ENCODE data around the gene RECK. TPM values are rescaled to one million over a fixed set of nuclear protein-coding genes. Genes with fewer than 3 reads are reported as not detected.

Gene RECK
- polyA plus RNA-seq, 1 experiment, result 112 TPM

DNA sequence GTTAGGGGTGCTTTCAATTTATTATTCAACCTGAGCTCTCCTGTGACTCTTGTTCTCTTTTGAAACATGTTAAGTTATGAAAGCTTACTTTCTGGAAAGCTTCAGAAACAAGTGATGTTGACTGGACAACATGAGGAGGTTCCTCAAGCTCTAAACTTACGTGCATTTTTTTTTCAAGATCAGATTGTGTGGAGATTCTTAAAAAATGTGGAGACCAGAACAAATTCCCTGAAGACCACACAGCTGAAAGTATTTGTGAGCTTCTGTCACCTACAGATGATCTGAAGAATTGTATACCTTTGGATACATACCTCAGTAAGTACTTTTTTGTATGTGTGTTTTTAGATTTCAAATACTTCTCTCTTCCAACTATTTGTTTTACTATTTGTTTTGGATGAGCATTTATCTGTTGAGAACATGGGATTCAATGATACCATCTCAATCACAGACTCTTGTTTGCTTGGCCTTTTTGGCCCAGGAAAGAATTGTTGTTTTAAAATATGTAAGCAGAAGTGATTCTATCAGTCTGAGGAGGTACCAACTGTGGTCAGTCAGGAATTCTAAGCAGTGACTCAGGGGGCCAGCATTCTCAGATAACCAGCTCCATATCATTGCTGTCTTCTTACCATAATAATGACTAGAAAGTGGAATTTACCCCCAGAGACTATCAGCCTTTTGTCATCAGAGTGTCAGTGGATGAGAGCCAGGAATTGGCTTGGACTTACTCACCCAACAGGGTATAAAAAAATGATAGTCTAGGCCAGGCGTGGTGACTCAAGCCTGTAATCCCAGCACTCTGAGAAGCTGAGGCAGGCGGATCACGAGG, 65.4 kb downstream of the RECK start:
- Histone ChIP-seq H3K27ac (ENCODE audit: low read depth, low read length) (peak overlapping the region; percentile 86), H3K4me3 (ENCODE audit: low read depth, low read length) (no peak overlapping the region), H3K27me3 (ENCODE audit: control insufficient read depth, insufficient read depth, low read length) (no peaks in the 10 kb centered on the region), H3K9me3 (ENCODE audit: control insufficient read depth, insufficient read depth, low read length) (no peaks in the 10 kb centered on the region)
- TF ChIP-seq, protein P1, sequence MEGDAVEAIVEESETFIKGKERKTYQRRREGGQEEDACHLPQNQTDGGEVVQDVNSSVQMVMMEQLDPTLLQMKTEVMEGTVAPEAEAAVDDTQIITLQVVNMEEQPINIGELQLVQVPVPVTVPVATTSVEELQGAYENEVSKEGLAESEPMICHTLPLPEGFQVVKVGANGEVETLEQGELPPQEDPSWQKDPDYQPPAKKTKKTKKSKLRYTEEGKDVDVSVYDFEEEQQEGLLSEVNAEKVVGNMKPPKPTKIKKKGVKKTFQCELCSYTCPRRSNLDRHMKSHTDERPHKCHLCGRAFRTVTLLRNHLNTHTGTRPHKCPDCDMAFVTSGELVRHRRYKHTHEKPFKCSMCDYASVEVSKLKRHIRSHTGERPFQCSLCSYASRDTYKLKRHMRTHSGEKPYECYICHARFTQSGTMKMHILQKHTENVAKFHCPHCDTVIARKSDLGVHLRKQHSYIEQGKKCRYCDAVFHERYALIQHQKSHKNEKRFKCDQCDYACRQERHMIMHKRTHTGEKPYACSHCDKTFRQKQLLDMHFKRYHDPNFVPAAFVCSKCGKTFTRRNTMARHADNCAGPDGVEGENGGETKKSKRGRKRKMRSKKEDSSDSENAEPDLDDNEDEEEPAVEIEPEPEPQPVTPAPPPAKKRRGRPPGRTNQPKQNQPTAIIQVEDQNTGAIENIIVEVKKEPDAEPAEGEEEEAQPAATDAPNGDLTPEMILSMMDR (IDR thresholded peaks at IDR 0.05; ENCODE audit: low read depth, low read length), result no peak
- POLR2A ChIA-PET, result interaction anchor here (0.6 to 2.8 kb wide), 17 partner anchors 10 to 234 kb away, joined by 3 to 18 read pairs (median 6); partner anchors contain the start of genes CLTA, GLIPR2, HRCT1 and RECK
- CTCF ChIA-PET, result interaction anchor here (0.6 to 2.0 kb wide), 16 partner anchors 9 to 277 kb away, joined by 3 to 11 read pairs (median 4); partner anchors contain the start of genes CLTA and GLIPR2
- peak; percentile 97 for DNase-seq (ENCODE audit: low read depth, low spot score)

DNA sequence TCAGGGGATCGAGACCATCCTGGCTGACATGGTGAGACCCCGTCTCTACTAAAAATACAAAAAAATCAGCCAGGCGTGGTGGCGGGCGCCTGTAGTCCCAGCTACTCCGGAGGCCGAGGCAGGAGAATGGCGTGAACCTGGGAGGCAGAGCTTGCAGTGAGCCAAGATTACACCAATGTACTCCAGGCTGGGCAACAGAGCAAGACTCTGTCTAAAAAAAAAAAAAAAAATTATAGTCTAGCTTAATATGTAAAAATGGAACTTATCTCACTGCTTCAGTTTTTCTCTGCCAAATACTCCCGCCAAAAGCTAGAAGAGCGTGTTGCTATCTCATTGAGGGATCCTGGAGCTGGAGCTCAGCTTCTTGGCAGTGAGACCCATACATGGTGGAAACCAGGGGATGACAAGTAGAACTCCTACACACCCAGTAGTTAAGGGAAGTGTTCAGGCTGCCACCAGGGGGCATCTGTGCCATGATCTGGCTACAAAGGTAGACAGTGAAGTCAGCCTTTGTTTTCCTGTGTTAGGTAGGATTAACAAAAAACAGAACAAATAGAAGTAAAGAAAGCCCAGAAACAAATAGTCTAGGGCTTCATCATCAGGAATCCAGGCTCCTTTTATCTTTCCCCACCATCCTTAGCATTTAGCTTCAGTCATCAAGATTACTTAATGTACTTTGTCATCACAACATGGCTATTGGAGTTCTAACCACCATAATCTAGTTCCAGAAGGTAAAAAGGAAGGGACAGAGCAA, 66.2 kb downstream of the RECK start:
- no peak overlapping the region for H3K4me3 ChIP-seq (ENCODE audit: low read depth, low read length)
- TF ChIP-seq, protein P1 (IDR thresholded peaks at IDR 0.05; ENCODE audit: low read depth, low read length), result peak; percentile 65
- DNase-seq (ENCODE audit: low read depth, low spot score), result no peak
- H3K9me3 ChIP-seq (ENCODE audit: control insufficient read depth, insufficient read depth, low read length), result no peaks in the 10 kb centered on the region
- ChIA-PET CTCF (interaction anchor here (0.7 to 2.0 kb wide), 21 partner anchors 11 to 312 kb away, joined by 3 to 11 read pairs (median 4); partner anchors contain the start of genes CLTA and GLIPR2), POLR2A (interaction anchor here (1.2 to 2.8 kb wide), 11 partner anchors 11 to 197 kb away, joined by 3 to 18 read pairs (median 6); partner anchors contain the start of genes CLTA, GLIPR2, HRCT1 and RECK)
- peak overlapping the region; percentile 86 for H3K27ac ChIP-seq (ENCODE audit: low read depth, low read length)
- no peaks in the 10 kb centered on the region for H3K27me3 ChIP-seq (ENCODE audit: control insufficient read depth, insufficient read depth, low read length)

DNA sequence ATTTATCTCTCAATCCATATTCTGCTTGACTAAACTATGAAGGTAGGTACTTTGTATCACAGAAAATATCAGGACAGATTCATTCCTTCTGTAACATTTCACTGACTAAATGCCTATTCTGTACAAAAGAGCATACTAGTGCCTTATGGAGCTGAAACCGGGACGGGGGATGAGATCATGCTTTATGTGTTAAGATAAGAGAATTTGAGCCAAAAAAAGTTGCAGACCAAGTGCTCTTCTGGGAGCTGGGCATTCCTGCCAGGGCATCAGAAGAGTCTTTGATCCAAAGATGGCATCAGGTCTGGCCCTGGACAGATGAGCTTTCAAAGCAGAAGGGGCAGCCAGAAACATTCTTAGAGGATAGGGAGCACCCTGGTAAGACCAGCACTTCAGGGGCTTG, 72.4 kb downstream of the RECK start:
- TF ChIP-seq, protein P1 (IDR thresholded peaks at IDR 0.05; ENCODE audit: low read depth, low read length), result no peak
- POLR2A ChIA-PET, result interaction anchor here (0.6 kb wide), 1 partner anchor 70 kb away, joined by 3 read pairs; no protein-coding TSS in a partner anchor
- H3K27me3 ChIP-seq (ENCODE audit: control insufficient read depth, insufficient read depth, low read length), result no peaks in the 10 kb centered on the region
- DNase-seq (ENCODE audit: low read depth, low spot score), result no peak
- CTCF ChIA-PET, result interaction anchor here (0.9 to 1.6 kb wide), 2 partner anchors 42 to 101 kb away, joined by 3 to 4 read pairs; no protein-coding TSS in a partner anchor
- H3K4me3 ChIP-seq (ENCODE audit: low read depth, low read length), result no peak overlapping the region
- no peaks in the 10 kb centered on the region for H3K9me3 ChIP-seq (ENCODE audit: control insufficient read depth, insufficient read depth, low read length)
- no peak overlapping the region for H3K27ac ChIP-seq (ENCODE audit: low read depth, low read length)

DNA sequence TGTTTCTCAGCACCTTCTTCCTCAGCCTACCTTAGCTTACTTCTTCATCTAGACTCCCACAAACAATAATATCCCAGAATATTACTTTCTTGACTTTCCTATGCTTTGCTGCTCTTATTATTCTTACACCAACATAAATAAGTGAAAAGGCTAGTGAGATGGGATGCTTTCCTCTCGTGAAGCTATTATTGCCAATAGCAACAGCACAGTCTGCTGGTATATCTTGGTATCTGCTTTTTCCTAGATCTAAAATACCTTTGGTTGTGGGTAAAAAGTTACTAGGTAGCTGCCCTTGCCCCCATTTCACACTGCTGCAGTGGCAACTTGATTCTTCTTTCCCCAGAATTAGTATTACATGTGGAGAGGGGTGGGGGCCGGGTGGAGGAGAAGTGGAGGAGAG, 73.7 kb downstream of the RECK start:
- ChIA-PET CTCF (interaction anchor here (0.7 to 1.8 kb wide), 3 partner anchors 80 to 156 kb away, joined by 3 to 6 read pairs (median 4); partner anchors contain the start of gene CLTA), POLR2A (interaction anchor here (0.7 kb wide), 1 partner anchor 19 kb away, joined by 6 read pairs; no protein-coding TSS in a partner anchor)
- H3K9me3 ChIP-seq (ENCODE audit: control insufficient read depth, insufficient read depth, low read length), result no peaks in the 10 kb centered on the region
- DNase-seq (ENCODE audit: low read depth, low spot score), result no peak
- no peak overlapping the region for H3K27ac ChIP-seq (ENCODE audit: low read depth, low read length)
- no peak overlapping the region for H3K4me3 ChIP-seq (ENCODE audit: low read depth, low read length)
- TF ChIP-seq, protein P1 (IDR thresholded peaks at IDR 0.05; ENCODE audit: low read depth, low read length), result peak; percentile 21; the same call in 1 of the 2 replicates
- no peaks in the 10 kb centered on the region for H3K27me3 ChIP-seq (ENCODE audit: control insufficient read depth, insufficient read depth, low read length)

Measured in AG04450 (cell line).